ENCODE measurements around the gene NOL9.
"Not testable (repeated sequence)": the region's sequence is repeated elsewhere in the genome, so short reads cannot be mapped to it uniquely, and the experiment has no call there.

The NOL9 gene

DNA sequence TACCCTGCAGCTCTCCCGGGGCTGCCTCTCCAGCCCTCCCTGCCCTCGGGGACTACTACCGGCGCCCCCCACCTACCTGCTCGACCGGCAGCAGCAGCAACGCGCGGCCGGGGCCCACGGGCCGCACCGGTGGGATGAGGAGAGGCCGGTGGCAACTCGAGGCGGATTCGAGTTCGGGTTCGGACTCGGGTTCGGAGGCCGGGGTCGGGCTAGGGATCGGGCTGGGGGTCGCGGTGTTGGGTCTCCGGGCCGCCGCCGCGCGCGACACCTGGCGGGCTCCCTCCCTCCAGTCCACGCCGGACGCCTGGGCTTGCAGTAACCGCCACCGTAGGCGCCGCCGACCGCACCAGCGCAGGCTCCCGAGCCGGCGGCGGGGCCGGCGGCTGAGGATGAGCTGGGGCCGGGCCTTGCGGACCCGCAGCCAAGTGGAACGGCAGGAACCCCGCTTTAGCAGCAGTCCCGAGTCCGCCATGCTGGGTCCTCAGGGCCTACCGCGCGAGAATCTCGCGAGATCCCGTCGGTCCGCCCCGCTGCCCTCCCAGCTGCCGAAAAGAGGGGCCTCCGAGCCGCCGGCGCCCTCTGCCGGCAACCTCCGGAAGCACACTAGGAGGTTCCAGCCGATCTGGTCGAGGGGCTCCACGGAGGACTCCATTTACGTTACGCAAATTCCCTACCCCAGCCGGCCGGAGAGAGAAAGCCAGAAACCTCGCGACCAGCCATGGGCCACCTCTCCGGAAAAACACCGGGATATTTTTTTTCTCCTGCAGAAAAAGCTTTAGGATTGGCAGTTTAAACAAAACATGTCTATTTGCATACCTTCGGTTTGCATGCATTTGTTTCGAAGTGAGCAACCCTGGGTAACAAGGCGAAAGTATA lies at the start of gene NOL9:
TSS of gene NOL9 (minus strand) at position 483 of the 876 bp plus-strand sequence. CDS start at position 472, 11 bp downstream.
- peak; percentile 89 for DNase-seq

- DNase-seq, result peak; percentile 61
Observed at GRCh38 chr1:6603238-6603914, 49.1 kb upstream of the NOL9 start.

DNA sequence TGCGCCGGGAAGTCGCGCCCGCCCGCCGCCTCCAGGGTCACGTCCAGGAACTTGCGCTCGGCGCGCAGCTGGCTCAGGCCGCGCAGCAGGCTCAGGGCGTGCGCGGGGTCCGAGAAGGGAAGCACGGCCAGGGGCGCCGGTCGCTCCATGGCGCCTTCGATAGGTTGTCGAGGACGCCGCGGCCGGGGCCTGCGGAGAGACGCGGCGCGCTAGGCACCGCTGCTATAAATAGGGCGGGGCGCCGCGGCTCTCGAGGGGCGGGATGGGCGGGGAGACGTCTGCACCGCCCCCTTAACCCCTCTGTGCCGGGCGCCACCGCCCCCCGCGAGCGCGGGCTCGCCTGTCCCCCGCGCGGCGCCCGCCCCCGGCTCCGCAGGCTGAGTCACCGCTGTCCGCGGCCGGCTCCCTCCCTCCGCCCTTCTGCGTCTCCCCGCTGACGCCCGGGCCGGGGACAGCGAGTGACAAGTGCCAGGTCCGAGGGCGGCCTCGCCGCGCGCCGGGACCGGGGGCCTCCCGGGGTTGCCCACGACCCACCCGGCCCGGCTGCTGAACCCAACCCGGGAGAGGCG lies 48.4 kb upstream of the NOL9 start, which contains the start of gene KLHL21:
TSS of gene KLHL21 (minus strand) at position 201 of the 569 bp plus-strand sequence. CDS start at position 149, 52 bp downstream.
- DNase-seq, result peak; percentile 76

DNA sequence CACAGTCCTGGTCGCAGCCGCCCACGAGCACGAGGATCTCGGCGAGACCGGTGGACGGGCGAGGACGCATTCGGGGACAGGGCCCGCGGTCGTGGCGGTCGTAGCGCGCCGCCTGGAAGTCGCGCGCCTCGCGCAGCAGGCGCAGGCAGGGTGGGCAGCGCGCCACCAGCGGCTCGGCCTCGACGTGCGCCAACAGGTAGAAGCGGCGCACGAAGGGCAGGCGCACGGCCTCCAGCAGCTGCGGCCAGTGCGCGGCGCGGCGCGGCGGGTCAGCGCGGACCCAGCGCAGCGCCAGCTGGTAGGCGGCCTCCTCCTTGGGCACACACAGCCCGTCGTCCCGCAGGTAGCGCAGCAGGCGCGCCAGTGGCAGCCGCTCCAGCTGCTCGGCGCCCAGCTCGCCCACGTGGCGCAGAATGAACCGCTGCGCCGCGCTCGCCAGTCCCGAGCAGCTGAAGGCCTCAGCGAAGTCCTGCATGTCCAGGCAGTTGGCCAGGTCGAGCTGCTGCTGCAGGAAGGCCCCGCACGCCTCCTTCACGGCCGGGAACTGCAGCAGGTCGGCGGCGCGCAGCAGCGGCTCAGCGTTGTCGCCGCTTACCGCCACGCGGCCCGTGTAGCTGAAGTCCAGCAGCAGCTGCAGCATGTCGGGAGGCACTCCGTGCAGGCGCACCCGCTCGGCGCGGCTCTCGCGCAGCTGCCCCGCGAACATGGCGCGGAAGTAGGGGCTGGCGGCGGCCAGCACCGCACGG lies 47.8 kb upstream of the NOL9 start:
- DNase-seq, result no peak

- no peak for DNase-seq
Observed at GRCh38 chr1:6601049-6601922, 47.0 kb upstream of the NOL9 start.

GRCh38 chr1:6600410-6601048 lies 46.2 kb upstream of the NOL9 start:
- DNase-seq, result no peak

GRCh38 chr1:6599991-6600390 lies 45.7 kb upstream of the NOL9 start:
- not testable (repeated sequence) for DNase-seq

- DNase-seq, result no peak
Observed at GRCh38 chr1:6599141-6599975, 45.0 kb upstream of the NOL9 start.

GRCh38 chr1:6597777-6598131 lies 43.4 kb upstream of the NOL9 start:
- no peak for DNase-seq

DNA sequence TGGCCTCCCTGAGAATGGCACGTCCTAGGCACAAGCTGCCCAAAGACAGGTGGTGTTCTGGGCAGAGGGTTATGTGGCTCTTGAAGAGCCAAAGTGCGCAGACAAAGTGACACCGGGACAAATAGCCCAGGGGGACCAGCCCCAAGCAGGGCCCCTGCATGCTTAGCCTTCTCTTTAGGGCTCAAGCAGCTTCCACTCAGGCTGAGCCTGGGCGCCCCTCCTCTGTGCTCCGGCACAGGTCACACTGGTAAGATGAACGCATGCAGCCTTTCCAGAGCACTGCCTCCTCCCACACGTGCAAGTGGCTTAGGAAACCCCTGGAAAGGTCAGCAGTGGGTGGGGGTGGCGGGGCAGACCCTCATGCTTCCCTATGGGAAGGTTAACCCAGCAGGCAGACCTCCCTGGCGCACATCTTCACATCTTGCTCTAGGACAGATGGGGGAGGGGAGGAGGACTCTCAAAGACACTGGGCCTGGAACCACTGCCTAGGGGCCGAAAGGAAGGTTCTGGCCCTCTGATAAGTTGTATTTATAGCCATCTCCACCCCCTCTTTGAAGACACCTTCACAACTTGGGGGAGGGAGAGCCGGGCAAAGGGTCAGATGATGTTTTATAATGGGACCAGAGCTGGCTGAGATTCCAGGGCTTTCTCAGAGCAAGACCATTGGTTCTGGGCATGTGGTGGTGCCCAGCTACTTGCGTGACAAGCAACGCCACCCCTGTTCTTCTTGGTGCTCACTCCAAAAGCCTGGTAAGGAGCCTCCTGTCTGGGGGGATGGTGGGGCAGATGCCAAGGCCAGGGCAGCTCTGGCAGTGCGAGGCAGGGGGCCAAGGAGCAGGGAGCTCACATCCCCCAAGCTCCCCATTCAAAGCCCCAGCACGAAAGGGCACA lies 42.8 kb upstream of the NOL9 start:
- DNase-seq, result no peak

DNA sequence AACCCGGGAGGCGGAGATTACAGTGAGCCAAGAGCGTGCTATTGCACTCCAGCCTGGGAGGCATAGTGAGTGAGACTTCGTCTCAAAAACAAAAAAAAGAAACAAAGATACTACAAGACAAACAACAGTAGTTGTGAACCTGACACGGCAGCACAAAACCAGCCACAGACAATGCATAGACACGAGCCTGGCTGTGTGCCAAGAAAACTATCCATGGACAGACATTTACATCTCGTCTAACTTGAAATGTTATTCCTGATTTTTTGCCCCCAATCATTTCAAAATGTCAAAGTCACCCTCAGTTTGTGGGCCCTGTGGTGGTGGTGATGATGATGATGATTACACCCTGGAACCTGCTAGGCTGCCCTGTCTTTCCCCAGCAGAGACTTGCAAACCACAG lies 42.0 kb upstream of the NOL9 start:
- DNase-seq, result no peak

- no peak for DNase-seq
Observed at GRCh38 chr1:6594977-6595740, 40.8 kb upstream of the NOL9 start.

DNA sequence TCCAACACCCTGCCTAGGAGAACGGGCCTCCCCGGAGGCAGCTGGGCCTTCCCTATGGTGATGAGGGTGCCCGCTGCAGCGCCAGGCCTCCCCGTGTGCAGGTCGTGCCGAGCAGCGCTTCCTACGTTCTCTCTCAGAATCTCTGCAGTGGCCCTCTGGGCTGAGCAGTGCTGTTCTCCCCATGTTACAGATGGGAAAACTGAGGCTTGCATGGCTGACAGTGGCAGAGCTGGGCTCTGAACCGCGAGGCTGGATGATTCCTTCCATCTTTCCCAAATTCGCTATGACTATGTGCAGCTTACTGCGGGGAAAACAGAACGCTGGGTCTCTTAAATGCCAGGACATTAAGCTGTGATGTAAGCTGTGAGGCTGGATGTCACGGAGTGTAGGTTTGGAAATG lies 39.5 kb upstream of the NOL9 start:
- no peak for DNase-seq

- DNase-seq, result no peak
Observed at GRCh38 chr1:6592865-6593593, 38.7 kb upstream of the NOL9 start.

GRCh38 chr1:6592441-6592840 lies 38.1 kb upstream of the NOL9 start:
- no peak for DNase-seq

DNA sequence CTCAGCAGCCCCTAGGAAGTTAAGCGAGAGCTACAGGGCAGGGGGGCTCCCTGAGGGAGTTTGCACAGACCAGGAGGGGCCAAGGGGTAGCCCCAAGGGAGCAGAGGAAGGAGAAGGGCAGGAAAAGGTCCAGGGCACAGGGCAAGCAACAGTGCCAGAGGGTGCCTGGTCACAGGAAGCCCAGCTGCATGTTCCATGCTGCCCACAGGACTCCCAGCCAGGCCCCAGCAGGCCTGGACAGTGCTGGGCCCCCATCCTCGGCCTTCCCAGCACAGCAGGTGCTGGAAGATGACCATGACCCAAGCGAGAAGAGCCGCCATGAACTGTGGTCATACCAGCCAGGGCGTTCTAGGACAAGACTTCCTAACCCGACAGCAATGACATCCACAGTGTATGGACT lies 37.3 kb upstream of the NOL9 start:
- DNase-seq, result no peak

- no peak for DNase-seq
Observed at GRCh38 chr1:6591222-6591621, 36.9 kb upstream of the NOL9 start.

GRCh38 chr1:6590046-6590445 lies 35.7 kb upstream of the NOL9 start:
- DNase-seq, result no peak
